Activated naive CD4-positive, alpha-beta T cell treated with anti-CD3 and anti-CD28 coated beads, Interleukin-2, amount 50 U/mL, for 72 hours (primary cell): ENCODE measurements around the gene OR2T11. TPM values are rescaled to one million over a fixed set of nuclear protein-coding genes. Genes with fewer than 3 reads are reported as not detected.
"Not testable (repeated sequence)": the region's sequence is repeated elsewhere in the genome, so short reads cannot be mapped to it uniquely, and the experiment has no call there.

Experiments used
- ATAC-seq, 2 donors: fragments of 150-1000 bp; cut with Tn5 transposase; 2 replicates each; pipeline ENCODE4 v1.10.0; 2021; ENCODE audit warnings: mild to moderate bottlenecking in 2 of 2, moderate library complexity in 2 of 2
- DNase-seq, 2 donors: peaks; one replicate each; pipeline ENCODE4 v3.0.0; 2021 to 2022; ENCODE audit warnings: low spot score in 2 of 2
- H3K27ac Mint-ChIP-seq, 2 donors: one replicate each; pipeline ENCODE4 v1.8.0; 2022; ENCODE audit warnings: mild to moderate bottlenecking in 2 of 2, mixed read lengths in 2 of 2
- H3K36me3 Mint-ChIP-seq, 2 donors: one replicate each; pipeline ENCODE4 v1.8.0; 2022; ENCODE audit warnings: mixed read lengths in 2 of 2
- H3K9me3 Mint-ChIP-seq, 2 donors: one replicate each; pipeline ENCODE4 v1.8.0; 2022; ENCODE audit warnings: mixed read lengths in 2 of 2
- total RNA-seq, 2 donors: library from RNA; stranded (reverse); gene quantifications; one replicate each; pipeline ENCODE4 v1.2.3, GENCODE V29; 2022

OR2T11 gene
- total RNA-seq = not detected

- ATAC-seq, DNase-seq, H3K9me3 Mint-ChIP-seq: not testable (repeated sequence)
Measured at GRCh38 chr1:248634991-248635390, at the start of gene OR2T11. Gene OR2T11, minus strand, starts transcription at chr1:248635091. Its CDS starts 7,963 bp downstream, at chr1:248627128.

GRCh38 chr1:248681651-248682050 is 46.8 kb upstream of the OR2T11 start:
- ATAC-seq = no peak
- H3K27ac Mint-ChIP-seq = peak overlapping the region in 1 of 2 donors; percentile 38
- no peaks in the 10 kb centered on the region for H3K36me3 Mint-ChIP-seq
- H3K9me3 Mint-ChIP-seq = no peaks in the 10 kb centered on the region
- no peak for DNase-seq

More at GRCh38 chr1:248634991-248635390, at the start of gene OR2T11:
- H3K27ac Mint-ChIP-seq, H3K36me3 Mint-ChIP-seq: not testable (repeated sequence)

DNA sequence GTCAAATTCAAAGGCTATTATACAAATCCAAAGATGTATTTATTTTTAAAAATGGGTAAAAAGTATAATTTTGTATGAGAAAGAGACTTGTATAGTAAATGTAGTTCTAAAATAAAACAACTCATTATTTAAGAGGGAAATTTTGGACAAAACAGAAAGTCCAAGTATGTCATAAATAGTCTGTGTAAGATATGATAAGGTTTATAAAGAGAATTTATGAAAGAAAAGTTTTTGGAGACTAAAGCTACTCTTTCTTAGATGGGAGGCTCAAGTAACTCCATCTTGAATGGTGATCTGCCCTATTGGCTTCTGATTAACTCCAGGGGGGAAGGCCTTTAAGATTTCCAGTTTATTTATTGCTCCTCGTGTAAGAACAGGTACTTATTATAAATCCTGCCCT is 35.1 kb upstream of the OR2T11 start:
- H3K9me3 Mint-ChIP-seq = peaks cover 0 to 3% of the 10 kb centered on the region in 2 donors
- H3K36me3 Mint-ChIP-seq = peaks cover 0 to 4% of the 10 kb centered on the region in 2 donors
- DNase-seq (no peak), ATAC-seq (no peak)
- H3K27ac Mint-ChIP-seq = no peak overlapping the region

GRCh38 chr1:248663453-248664328 is 28.8 kb upstream of the OR2T11 start:
- DNase-seq, H3K36me3 Mint-ChIP-seq, H3K9me3 Mint-ChIP-seq: not testable (repeated sequence)
- peak in 1 of 2 donors; percentile 77 for ATAC-seq
- H3K27ac Mint-ChIP-seq = peak overlapping the region in 1 of 2 donors; percentile 50

DNA sequence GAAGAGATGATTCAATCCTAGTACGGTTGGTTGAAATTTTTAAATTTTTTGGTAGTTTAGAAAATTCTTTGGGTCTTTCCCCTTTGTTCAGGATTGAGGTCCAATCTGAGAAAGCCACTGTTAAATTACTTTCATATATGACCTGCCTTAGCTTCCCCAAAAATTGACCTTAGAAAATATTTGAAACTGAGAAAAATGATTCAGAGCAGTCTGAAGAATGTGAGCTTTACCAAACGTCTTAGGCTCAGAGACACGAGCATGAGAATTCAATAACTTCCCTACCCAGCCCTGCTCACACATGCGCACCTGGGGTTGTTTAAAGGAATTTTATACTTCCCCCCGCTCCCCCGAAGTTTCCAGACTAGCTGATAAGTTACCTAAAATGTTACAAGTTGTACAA is 21.9 kb upstream of the OR2T11 start:
- not testable (repeated sequence) for DNase-seq, H3K36me3 Mint-ChIP-seq, H3K27ac Mint-ChIP-seq, H3K9me3 Mint-ChIP-seq, ATAC-seq

DNA sequence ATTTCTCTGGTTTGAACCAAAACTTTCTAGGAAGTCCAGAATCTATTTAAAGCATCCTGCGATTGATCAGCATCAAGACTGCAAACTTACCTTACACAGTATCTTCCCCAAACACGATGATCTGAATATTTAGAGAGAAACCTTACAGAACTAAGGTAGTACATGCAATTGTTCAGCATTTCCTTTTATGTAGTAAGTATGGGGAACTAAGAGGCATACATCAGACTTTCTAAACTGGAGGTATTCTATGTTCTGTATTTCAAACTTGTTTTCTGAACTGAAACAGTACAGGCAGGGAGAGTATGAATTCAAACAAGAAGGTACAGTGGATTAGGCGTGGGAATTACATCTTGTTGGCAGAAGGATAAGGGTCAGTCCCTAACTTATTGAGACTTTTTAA is 20.5 kb upstream of the OR2T11 start, which contains the start of gene OR2T27:
OR2T27 (minus strand) TSS at position 175 of the 400 bp plus-strand sequence. CDS start 4,644 bp downstream, outside the sequence.
- H3K36me3 Mint-ChIP-seq, H3K9me3 Mint-ChIP-seq, H3K27ac Mint-ChIP-seq, DNase-seq, ATAC-seq: not testable (repeated sequence)

GRCh38 chr1:248648770-248649536 is 14.1 kb upstream of the OR2T11 start:
- H3K27ac Mint-ChIP-seq = peak overlapping the region in 1 of 2 donors; percentile 48
- not testable (repeated sequence) for H3K9me3 Mint-ChIP-seq, H3K36me3 Mint-ChIP-seq, DNase-seq
- peak in 1 of 2 donors; percentile 92 for ATAC-seq

DNA sequence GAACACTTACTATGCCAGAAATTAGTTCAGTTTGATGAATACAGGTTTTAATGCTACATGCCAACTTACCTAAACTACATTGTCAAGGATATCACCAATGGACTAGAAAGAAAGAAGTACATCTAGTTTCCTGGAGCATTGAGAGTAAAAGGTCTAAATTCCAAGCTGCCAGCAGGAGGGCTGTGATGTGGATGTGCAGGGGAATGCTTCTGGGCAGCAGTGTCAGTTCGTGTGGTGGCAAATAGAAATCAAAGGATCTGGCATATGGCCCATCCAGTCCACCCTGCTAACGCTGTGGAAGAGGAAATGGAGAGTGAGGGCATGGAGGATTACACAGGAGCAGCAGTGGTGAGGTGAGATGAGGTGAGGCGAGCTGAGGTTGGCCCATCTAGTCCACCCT is 10.3 kb upstream of the OR2T11 start, which contains the start of gene OR2T35:
OR2T35 (minus strand) TSS at position 101 of the 400 bp plus-strand sequence. CDS start 6,020 bp downstream, outside the sequence.
- H3K27ac Mint-ChIP-seq, H3K36me3 Mint-ChIP-seq, ATAC-seq, H3K9me3 Mint-ChIP-seq, DNase-seq: not testable (repeated sequence)

DNA sequence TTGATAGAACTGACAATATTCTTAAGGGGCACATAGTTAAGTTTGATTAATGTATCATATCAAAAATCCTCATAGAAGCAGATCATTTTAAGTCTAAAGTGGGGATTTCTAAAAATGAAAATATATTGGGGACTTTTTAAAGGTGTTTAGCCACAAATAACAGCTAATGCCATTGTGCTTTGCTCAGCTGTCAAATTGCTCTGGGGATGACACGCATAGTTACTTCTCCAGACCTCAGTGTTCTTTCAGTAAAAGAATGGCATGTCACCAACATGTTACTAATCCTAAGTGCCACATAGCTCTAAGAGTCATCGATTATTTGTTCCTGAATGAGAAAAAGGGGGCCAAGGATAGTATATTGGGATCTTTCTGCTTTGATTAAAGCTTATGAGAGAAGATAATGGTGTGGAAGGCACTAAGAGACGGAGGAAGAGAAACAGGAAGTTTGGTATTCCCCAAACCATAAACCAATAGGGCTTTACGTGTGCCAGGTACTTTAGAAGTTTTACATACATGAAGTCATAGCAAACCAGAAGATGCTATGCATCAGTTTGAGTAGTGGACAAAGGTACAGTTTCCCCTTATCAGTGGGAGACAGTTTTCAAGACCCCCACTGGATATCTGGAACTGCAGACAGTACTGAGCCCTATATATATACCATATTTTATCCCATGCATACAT is 8.2 kb upstream of the OR2T11 start:
- H3K9me3 Mint-ChIP-seq, ATAC-seq, H3K36me3 Mint-ChIP-seq, H3K27ac Mint-ChIP-seq, DNase-seq: not testable (repeated sequence)

GRCh38 chr1:248641583-248641982 is 6.7 kb upstream of the OR2T11 start:
- ATAC-seq, DNase-seq, H3K36me3 Mint-ChIP-seq, H3K27ac Mint-ChIP-seq, H3K9me3 Mint-ChIP-seq: not testable (repeated sequence)

GRCh38 chr1:248640906-248641305 is 6.0 kb upstream of the OR2T11 start:
- not testable (repeated sequence) for H3K27ac Mint-ChIP-seq, DNase-seq, H3K9me3 Mint-ChIP-seq, H3K36me3 Mint-ChIP-seq, ATAC-seq

DNA sequence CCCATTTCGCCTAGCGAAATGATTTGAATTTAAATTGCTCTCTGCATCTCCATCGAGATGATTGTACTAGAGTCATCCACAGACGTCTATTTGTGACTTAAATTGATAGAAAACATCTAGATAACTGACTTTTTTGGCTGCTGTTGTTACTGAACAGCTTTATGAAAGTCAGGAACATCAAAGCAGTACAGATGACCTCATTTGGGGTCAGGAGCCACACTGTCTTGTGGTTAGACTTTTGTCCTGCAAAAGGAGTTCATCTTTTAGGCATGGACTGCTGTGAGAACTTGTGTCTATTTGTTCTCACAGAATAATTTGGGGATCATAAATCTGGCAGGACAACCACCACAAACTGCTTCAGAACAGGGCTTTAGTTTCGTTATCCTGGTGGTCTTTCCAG is 4.8 kb upstream of the OR2T11 start:
- not testable (repeated sequence) for H3K36me3 Mint-ChIP-seq, DNase-seq, H3K9me3 Mint-ChIP-seq, H3K27ac Mint-ChIP-seq
- ATAC-seq = peak in 1 of 2 donors; percentile 35

DNA sequence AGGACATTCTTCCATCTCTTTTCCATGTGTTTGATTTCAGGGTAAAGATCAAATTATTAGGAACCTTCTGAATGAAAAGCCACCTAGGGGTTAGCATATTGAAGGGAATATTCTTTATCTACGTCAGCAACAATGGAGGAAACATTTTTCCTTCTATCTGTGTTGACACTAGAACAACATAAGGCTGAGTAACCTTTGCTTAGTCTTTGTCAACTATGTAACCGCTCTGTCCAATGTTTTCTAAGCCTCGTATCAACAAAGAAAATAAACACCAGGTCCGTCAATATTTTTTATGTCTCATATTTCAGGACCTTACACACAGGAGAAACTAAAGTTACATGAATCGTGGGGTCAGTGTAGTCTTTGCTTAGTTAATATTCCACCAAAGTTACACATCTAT is 1.7 kb upstream of the OR2T11 start:
- H3K27ac Mint-ChIP-seq, H3K36me3 Mint-ChIP-seq, DNase-seq, ATAC-seq, H3K9me3 Mint-ChIP-seq: not testable (repeated sequence)

- no peak for ATAC-seq
- DNase-seq = no peak
- no peaks in the 10 kb centered on the region for H3K36me3 Mint-ChIP-seq
- H3K9me3 Mint-ChIP-seq = no peaks in the 10 kb centered on the region
- no peak overlapping the region for H3K27ac Mint-ChIP-seq
Measured at GRCh38 chr1:248631354-248632008, 3.4 kb downstream of the OR2T11 start.

DNA sequence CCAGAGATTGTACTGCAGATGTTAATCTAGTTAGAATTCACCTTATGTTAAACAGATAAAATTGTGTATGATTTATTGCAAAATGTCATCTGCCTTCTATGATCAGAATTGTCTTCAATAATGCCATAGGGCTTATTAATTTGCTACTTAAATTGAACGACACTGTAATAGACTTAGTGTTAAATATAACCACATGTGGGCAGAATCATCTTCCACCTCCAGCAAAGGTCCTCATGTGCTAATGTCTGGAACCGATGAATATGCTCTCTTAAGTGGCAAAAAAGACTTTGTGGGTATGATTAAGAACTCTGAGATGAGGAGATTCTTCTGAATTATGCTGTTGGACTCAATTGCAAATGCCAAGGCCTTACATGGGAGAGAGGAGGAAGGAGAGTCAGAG is 4.3 kb downstream of the OR2T11 start:
- Mint-ChIP-seq H3K27ac (no peak overlapping the region), H3K36me3 (no peaks in the 10 kb centered on the region), H3K9me3 (no peaks in the 10 kb centered on the region)
- ATAC-seq (no peak), DNase-seq (no peak)
